Mucosa of gallbladder (tissue), 1 donor: Measurements from ENCODE around the gene COL3A1. TPM values are rescaled to one million over a fixed set of nuclear protein-coding genes. Genes with fewer than 3 reads are reported as not detected.

ENCODE experiments used
- DNase-seq: peaks from one replicate; pipeline ENCODE4 v3.0.0-alpha.2; 2020; ENCODE audit warnings: low spot score
- total RNA-seq: library from RNA; stranded (reverse); gene quantifications from one replicate; pipeline ENCODE4 v1.2.1, GENCODE V29; 2021
- donor health status: DM: no; HTN: no; CAD: no.

Gene COL3A1
- total RNA-seq, 1 donor from 2014 or later: 371 TPM

GRCh38 chr2:188975497-188976102 is 1.4 kb downstream of the COL3A1 start:
- DNase-seq: peak; percentile 49

- no peak for DNase-seq
These were observed 2.5 kb downstream of the COL3A1 start for GRCh38 chr2:188976545-188977268.

- no peak for DNase-seq
These were observed 3.1 kb downstream of the COL3A1 start for GRCh38 chr2:188977317-188977716.

GRCh38 chr2:188978291-188979081 is 4.3 kb downstream of the COL3A1 start:
- no peak for DNase-seq

GRCh38 chr2:188979187-188980114 is 5.3 kb downstream of the COL3A1 start:
- no peak for DNase-seq

GRCh38 chr2:188983427-188984064 is 9.4 kb downstream of the COL3A1 start:
- no peak for DNase-seq

GRCh38 chr2:188984065-188984491 is 9.9 kb downstream of the COL3A1 start:
- DNase-seq: no peak

- DNase-seq: peak; percentile 33
These were observed 10.5 kb downstream of the COL3A1 start for GRCh38 chr2:188984680-188985079.

GRCh38 chr2:188986839-188987238 is 12.7 kb downstream of the COL3A1 start:
- DNase-seq: no peak

GRCh38 chr2:188993247-188993646 is 19.1 kb downstream of the COL3A1 start:
- no peak for DNase-seq

- no peak for DNase-seq
These were observed 23.1 kb downstream of the COL3A1 start for GRCh38 chr2:188997263-188997662.

GRCh38 chr2:189000221-189000620 is 26.0 kb downstream of the COL3A1 start:
- DNase-seq: no peak

GRCh38 chr2:189002079-189002478 is 27.9 kb downstream of the COL3A1 start:
- DNase-seq: no peak

GRCh38 chr2:189008555-189009262 is 34.5 kb downstream of the COL3A1 start:
- DNase-seq: no peak

GRCh38 chr2:189010536-189010935 is 36.4 kb downstream of the COL3A1 start:
- no peak for DNase-seq

GRCh38 chr2:189012351-189012750 is 38.2 kb downstream of the COL3A1 start:
- DNase-seq: no peak

- no peak for DNase-seq
These were observed 38.9 kb downstream of the COL3A1 start for GRCh38 chr2:189013031-189013430.

- no peak for DNase-seq
These were observed 39.7 kb downstream of the COL3A1 start for GRCh38 chr2:189013671-189014448.

GRCh38 chr2:189014449-189015138 is 40.4 kb downstream of the COL3A1 start:
- no peak for DNase-seq
